K562 (cell line): ENCODE data around the gene TMPRSS9. TPM values are rescaled to one million over a fixed set of nuclear protein-coding genes. Genes with fewer than 3 reads are reported as not detected.
A peak's percentile ranks its signal among the peaks of the same experiment; 100 is the strongest.

ENCODE experiments used
- BDP1 ChIP-seq: IDR thresholded peaks from 3 replicates; pipeline ENCODE4 v1.6.1; 2011; ENCODE audit not compliant: insufficient read length, insufficient read depth
- BMI1 ChIP-seq: fragments of 150-350 bp; IDR thresholded peaks from 2 replicates; pipeline ENCODE4 v1.6.1; 2014; ENCODE audit warnings: low read length
- C11orf30 ChIP-seq: fragments of 450-650 bp; IDR thresholded peaks from 2 replicates; pipeline ENCODE4 v1.6.1; 2016; ENCODE audit warnings: low read depth, mild to moderate bottlenecking
- FOXP4 ChIP-seq: sonication (generic); formaldehyde crosslinking; IDR thresholded peaks from 2 replicates; pipeline ENCODE4 v1.8.0; 2022; ENCODE audit warnings: mild to moderate bottlenecking, missing genetic modification reagents, borderline replicate concordance
- GTF2E2 ChIP-seq: fragments of 200-800 bp; sonication (Bioruptor generic); IDR thresholded peaks from 2 replicates; pipeline ENCODE4 v1.6.1; 2016; ENCODE audit warnings: missing genetic modification characterization, missing compliant biosample characterization
- HEY1 ChIP-seq: fragments of 250-450 bp; sonication (Bioruptor Pico); IDR thresholded peaks from 2 replicates; pipeline ENCODE4 v1.5.0; 2020; ENCODE audit warnings: mild to moderate bottlenecking, moderate library complexity, borderline replicate concordance
- HOXB6 ChIP-seq: fragments of 250-450 bp; sonication (Bioruptor Pico); IDR thresholded peaks from 2 replicates; pipeline ENCODE4 v1.5.1; 2022; ENCODE audit warnings: mild to moderate bottlenecking, borderline replicate concordance
- ID3 ChIP-seq, 2 experiments: fragments of 250-450 bp in 1 of 2; fragments of 450-650 bp in 1 of 2; sonication (Bioruptor Pico) in 1 of 2; IDR thresholded peaks; 2 replicates each; pipeline versions ENCODE4 v1.6.1 to v1.8.0; 2016 to 2021; ENCODE audit warnings: mild to moderate bottlenecking in 2 of 2, moderate library complexity in 2 of 2, missing compliant biosample characterization in 1 of 2, missing genetic modification characterization in 1 of 2
- KHSRP ChIP-seq: fragments of 450-650 bp; IDR thresholded peaks from 2 replicates; pipeline ENCODE4 v1.6.1; 2017
- LEF1 ChIP-seq: fragments of 450-650 bp; IDR thresholded peaks from 2 replicates; pipeline ENCODE4 v1.6.1; 2016; ENCODE audit warnings: mild to moderate bottlenecking
- MEF2A ChIP-seq: IDR thresholded peaks from 2 replicates; pipeline ENCODE4 v1.6.1; 2011; ENCODE audit warnings: low read depth, mild to moderate bottlenecking, low read length, moderate library complexity; ENCODE audit not compliant: control insufficient read depth
- RBM25 ChIP-seq: fragments of 200-400 bp; formaldehyde crosslinking; IDR thresholded peaks from 2 replicates; pipeline ENCODE4 v1.6.1; 2018; ENCODE audit warnings: low read length, low read depth, moderate library complexity; ENCODE audit not compliant: severe bottlenecking
- SMAD2 ChIP-seq: fragments of 150-350 bp; IDR thresholded peaks from 2 replicates; pipeline ENCODE4 v1.6.1; 2014; ENCODE audit warnings: low read depth, mild to moderate bottlenecking, low read length
- SREBF2 ChIP-seq: sonication (generic); formaldehyde crosslinking; IDR thresholded peaks from 2 replicates; pipeline ENCODE4 v1.4.0; 2020; ENCODE audit warnings: mild to moderate bottlenecking, missing genetic modification reagents
- SRF ChIP-seq, 2 experiments: fragments of 250-450, 450-650 bp in 1 of 2; sonication (Bioruptor Pico) in 1 of 2; sonication (generic) in 1 of 2; formaldehyde crosslinking; IDR thresholded peaks; 2 replicates each; pipeline versions ENCODE4 v1.5.0 to v1.5.1; 2020 to 2022; ENCODE audit warnings: mild to moderate bottlenecking in 1 of 2, missing genetic modification reagents in 1 of 2
- TFAM ChIP-seq: fragments of 250-450 bp; sonication (Bioruptor Pico); conservative IDR thresholded peaks from 2 replicates; pipeline ENCODE4 v1.5.0; 2021; ENCODE audit warnings: mild to moderate bottlenecking, moderate library complexity
- TOE1 ChIP-seq, 2 experiments: fragments of 450-650 bp in 1 of 2; sonication (generic) in 1 of 2; formaldehyde crosslinking in 1 of 2; IDR thresholded peaks; 2 replicates each; pipeline versions ENCODE4 v1.7.1 to v1.8.0; 2016 to 2022; ENCODE audit warnings: borderline replicate concordance in 2 of 2, mild to moderate bottlenecking in 2 of 2, antibody characterized with exemption in 1 of 2, inconsistent platforms in 1 of 2, low read depth in 1 of 2, missing genetic modification reagents in 1 of 2, moderate library complexity in 1 of 2
- XRCC4 ChIP-seq: IDR thresholded peaks from one replicate; pipeline ENCODE4 v1.6.1; 2011; ENCODE audit not compliant: insufficient read depth, insufficient read length; ENCODE audit errors: extremely low read depth
- ZFP1 ChIP-seq: fragments of 450-650 bp; formaldehyde crosslinking; IDR thresholded peaks from 2 replicates; pipeline ENCODE4 v1.4.0; 2020; ENCODE audit warnings: mild to moderate bottlenecking, mixed read lengths
- ZMIZ1 ChIP-seq, 2 experiments: fragments of 150-350 bp in 1 of 2; IDR thresholded peaks; 2 replicates each; pipeline ENCODE4 v1.6.1; 2012 to 2016; ENCODE audit warnings: low read depth in 2 of 2, low read length in 2 of 2, mild to moderate bottlenecking in 1 of 2, moderate library complexity in 1 of 2
- ZNF324 ChIP-seq: fragments of 250-450 bp; sonication (Bioruptor Pico); IDR thresholded peaks from 2 replicates; pipeline ENCODE4 v1.4.0; 2020; ENCODE audit warnings: mild to moderate bottlenecking
- polyA plus RNA-seq, 8 experiments: library from polyadenylated mRNA; depleted of rRNA in 4 of 8; stranded (reverse) in 5 of 8; unstranded in 3 of 8; fragments of >200 nt; fragmentation: Nextera tagmentation in 2 of 8; fragmentation: Illumina TruSeq in 1 of 8; extraction: Ambion mirVana in 2 of 8; extraction: Trizol in 1 of 8; gene quantifications; 2 replicates each; pipeline versions ENCODE4 v1.2.1 to v1.2.3, GENCODE V29; 2011 to 2014; ENCODE audit warnings: inconsistent platforms in 1 of 8, missing spikeins in 1 of 8
- total RNA-seq, 7 experiments: library from RNA; depleted of rRNA in 6 of 7; stranded (reverse); fragments of >200 nt in 6 of 7; fragmentation: Illumina TruSeq in 2 of 7; extraction: Trizol in 2 of 7; gene quantifications; 2 replicates each; pipeline versions ENCODE4 v1.2.1 to v1.2.3, GENCODE V29; 2011 to 2021; ENCODE audit warnings: low replicate concordance in 1 of 7

The TMPRSS9 gene
- total and polyA plus RNA-seq, 9 of the 15 experiments (the other 6 are each of a cell fraction or from before 2014, with no cell fraction given) = 0.01 to 0.03 TPM; not detected in 7

GRCh38 chr19:2385053-2385721 lies 25.1 kb downstream of the TMPRSS9 start (continued):
- TF ChIP-seq XRCC4 (no peak), HOXB6 (CRISPR knock-in tag) (no peak), SMAD2 (no peak), BMI1 (no peak), TOE1 (IDR thresholded peaks at IDR 0.05; ENCODE audit: borderline replicate concordance) (peak; percentile 38; the same call in 1 of the 2 replicates), TOE1 (CRISPR knock-in tag; IDR thresholded peaks at IDR 0.05; ENCODE audit: borderline replicate concordance, low read depth) (0 out of 2 replicates have a peak, but pooled peaks have one; percentile 38), ID3 (CRISPR knock-in tag; IDR thresholded peaks at IDR 0.05) (no peak), ID3 (tag; IDR thresholded peaks at IDR 0.05) (no peak), KHSRP (no peak), RBM25 (peak; percentile 92), MEF2A (no peak), SRF (CRISPR knock-in tag; IDR thresholded peaks at IDR 0.05) (no peak), TFAM (CRISPR knock-in tag) (no peak), SREBF2 (CRISPR knock-in tag) (no peak), ZFP1 (CRISPR knock-in tag) (no peak), C11orf30 (peak; percentile 80), BDP1 (no peak), ZMIZ1 (IDR thresholded peaks at IDR 0.05; ENCODE audit: low read depth in 2 of 2, low read length in 2 of 2) (no peak), FOXP4 (no peak; the same call in 1 of the 2 replicates), ZNF324 (no peak), HEY1 (CRISPR knock-in tag) (no peak), GTF2E2 (tag) (no peak), LEF1 (peak; percentile 51; the same call in 1 of the 2 replicates)
